NCI-H1417 treated with DMSO at 0.1 percent for 48 hours (cell line): Measurements from ENCODE around the gene GRIN3B.

Experiments
- DNase-seq: peaks from one replicate; lab custom pipeline; 2025; lab: John Stamatoyannopoulos, UW

GRIN3B gene

DNA sequence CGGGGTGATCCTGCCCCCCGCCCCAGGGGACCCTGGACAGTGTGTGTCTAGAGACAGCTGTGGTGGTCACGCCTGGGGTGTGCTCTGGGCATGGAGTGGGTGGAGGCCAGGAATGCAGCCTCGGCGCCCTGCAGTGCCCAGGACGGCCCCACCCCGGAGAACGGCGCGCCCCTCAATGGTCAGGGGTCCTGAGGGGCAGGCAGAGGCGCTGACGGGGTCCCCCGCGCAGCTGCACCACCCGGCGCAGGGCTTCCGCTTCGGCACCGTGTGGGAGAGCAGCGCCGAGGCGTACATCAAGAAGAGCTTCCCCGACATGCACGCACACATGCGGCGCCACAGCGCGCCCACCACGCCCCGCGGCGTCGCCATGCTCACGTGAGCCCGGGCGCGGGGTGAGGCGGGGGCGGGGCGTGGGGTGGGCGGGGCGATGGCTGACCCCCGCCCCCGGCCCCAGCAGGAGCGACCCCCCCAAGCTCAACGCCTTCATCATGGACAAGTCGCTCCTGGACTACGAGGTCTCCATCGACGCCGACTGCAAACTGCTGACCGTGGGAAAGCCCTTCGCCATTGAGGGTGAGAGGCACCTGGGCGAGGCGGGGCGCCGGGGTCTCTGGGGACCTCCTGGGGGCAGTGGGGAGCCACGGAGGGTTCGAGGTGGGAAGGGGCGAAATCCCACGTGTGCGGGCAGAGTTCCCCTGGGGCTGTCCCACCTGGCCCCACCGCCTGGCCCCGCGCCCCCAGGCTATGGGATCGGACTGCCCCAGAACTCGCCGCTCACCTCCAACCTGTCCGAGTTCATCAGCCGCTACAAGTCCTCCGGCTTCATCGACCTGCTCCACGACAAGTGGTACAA lies 7.4 kb downstream of the GRIN3B start:
- no peak for DNase-seq

DNA sequence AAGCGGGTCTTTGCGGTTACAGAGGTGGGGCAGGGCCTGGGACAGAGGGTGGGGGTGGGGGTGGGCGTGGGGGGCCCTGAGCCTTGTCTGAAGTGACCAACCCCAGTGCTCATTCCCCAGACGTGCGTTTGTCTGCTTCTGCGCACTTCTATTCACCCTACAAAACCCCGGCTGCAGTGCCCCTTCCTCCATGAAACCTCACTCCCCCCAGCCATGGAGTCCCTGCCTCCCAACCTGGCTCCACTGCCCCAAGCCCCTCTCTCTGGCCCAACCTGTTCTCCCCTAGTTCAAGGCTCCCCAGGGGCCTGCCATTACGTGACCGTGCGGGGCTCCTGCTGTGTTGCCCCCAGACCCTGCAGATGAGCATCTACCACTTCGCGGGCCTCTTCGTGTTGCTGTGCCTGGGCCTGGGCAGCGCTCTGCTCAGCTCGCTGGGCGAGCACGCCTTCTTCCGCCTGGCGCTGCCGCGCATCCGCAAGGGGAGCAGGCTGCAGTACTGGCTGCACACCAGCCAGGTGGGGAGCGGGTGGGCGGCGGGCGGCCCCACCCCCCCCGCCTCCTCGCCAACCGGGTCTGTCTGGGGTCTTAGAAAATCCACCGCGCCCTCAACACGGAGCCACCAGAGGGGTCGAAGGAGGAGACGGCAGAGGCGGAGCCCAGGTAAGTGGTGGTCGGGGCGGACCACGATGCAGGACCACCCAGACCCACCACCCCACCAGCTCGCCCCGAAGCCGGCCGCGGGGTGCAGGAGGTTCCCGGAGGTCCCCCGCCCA lies 8.2 kb downstream of the GRIN3B start:
- DNase-seq, result no peak

DNA sequence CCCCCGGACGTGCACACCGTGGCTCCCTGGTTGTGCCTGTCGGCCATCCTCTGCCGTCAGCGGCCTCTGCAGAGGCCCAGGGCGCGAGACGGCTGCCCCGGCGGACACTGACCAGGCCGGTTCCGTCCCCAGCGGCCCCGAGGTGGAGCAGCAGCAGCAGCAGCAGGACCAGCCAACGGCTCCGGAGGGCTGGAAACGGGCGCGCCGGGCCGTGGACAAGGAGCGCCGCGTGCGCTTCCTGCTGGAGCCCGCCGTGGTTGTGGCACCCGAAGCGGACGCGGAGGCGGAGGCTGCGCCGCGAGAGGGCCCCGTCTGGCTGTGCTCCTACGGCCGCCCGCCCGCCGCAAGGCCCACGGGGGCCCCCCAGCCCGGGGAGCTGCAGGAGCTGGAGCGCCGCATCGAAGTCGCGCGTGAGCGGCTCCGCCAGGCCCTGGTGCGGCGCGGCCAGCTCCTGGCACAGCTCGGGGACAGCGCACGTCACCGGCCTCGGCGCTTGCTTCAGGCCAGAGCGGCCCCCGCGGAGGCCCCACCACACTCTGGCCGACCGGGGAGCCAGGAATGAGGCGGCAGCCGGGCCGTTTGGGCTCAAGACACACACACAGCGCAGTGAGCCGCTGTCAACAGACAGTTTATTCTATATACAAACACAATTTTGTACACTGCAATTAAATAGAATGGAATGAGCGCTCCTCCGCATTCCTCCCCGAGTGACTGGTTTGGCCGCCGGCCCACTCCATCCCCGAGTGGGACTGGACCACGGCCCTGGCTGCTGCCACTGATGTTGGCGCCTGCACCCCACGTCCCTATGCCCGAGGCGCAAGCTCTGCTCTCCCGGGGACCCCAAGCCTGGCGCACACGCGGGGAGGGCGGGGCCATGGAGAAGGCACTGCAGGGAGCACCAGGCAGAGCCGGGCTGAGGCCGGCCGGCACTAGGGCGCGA lies 9.1 kb downstream of the GRIN3B start:
- DNase-seq, result no peak

DNA sequence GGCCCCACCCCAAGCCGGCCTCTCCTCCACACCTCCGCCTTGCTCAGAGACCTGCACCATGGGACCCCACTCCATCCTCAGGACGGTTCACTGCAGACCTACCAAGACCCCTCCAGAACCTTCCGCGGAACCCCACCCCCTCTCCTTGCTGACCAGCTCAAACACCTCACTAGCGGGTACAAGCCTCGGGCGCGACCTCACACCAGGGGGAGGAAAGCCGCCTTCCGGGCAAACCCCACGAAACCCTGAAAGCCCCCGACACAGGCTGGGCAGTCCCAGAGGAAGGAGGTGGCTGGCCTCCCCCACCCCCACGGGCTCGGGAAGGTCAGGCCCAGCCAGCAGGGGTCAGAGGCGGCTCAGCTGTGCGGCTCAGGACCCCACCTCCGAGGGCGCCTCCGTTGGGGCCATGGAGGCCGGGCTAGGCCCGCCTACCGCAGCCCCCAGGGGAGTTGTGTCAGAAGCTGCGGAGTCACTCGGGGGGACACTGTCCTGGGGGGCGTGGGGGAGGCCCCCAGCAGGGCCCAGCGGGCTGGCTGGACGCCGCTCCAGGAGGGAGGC lies 9.8 kb downstream of the GRIN3B start:
- no peak for DNase-seq

DNA sequence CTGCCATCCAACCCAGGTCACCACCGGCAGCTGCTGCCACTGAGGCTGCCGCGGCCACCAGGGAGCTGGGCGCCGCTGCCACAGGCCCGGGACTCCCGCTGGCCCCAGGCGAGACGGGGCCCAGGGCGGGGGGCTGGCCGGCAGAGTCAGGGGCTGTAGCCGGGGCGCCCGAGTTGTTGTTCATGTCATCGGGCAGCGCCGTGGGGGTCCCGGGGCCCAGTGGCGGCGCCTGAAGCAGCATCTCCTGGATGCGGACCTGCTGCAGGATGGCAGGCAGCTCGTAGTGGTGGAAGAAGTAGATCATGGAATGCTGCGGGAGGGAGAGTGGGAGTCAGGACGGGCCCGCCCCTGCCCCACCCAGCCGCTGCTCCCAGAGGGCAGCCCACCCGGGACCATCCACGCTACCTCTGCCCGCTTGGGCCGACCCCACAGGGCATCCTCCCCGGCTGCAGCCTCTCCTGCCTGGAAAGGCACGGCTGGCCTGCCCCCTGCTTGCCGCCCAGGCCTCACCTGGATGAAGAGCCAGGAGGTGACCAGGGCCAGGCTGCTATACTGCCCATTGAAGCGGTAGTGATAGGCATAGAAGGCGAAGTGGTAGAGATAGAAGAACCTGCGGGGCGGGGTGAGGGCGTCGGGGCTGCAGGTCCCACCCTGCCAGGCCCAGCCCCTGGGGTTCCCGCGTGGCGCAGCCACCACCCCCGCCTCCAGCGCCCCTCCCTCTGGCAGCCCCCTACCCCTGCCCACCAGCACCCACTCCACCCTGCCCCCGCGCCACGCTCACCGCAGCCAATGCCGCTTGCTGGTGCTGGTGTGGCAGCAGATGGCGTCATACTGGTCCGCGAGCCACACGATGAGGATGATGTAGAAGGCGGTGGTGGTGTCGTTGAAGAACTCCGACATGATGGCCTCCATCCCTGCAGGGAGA lies 10.6 kb downstream of the GRIN3B start:
- no peak for DNase-seq

DNA sequence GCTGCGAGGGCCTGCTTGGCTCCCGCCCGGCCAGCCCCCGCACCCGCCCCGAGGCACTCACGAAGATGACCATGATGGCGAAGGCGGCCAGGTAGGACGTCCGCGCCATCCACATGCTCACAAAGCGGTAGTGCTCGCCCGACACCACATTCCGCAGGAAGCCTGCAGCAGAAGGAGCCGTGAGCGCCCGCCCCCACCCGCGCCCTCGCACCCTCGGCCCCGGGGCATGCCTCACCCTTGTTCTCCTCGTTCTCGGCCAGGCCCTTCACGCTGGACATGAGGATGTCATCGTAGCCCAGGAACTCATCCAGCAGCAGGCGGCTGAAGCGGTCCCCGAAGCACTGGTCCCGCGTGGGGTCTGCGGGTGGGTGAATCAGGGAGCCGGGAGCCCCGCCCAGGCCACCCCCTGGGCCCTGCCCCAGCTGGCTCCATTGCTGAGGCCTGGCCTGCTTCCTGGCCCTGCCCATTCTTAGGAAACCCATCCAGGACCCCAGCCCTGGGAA lies 11.7 kb downstream of the GRIN3B start:
- no peak for DNase-seq

DNA sequence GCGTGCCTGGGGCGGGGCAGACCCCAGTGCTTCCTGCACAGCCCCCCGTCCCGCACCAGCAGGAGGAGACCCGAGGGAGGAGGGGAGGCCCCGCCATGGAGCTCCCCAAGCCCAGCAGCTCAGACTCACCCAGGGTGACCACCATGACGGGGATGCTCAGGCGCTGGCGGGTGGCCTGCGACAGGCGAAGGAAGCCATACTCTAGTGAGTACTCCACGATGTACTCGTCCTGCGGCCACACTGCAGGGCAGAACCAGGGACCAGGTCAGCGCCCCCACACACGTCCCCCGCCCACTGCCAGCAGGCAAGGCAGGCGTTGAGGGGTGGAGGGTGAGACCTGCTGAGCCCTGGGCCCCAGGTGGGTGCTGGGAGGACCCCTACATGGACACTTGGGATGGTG lies 12.1 kb downstream of the GRIN3B start:
- DNase-seq, result no peak

DNA sequence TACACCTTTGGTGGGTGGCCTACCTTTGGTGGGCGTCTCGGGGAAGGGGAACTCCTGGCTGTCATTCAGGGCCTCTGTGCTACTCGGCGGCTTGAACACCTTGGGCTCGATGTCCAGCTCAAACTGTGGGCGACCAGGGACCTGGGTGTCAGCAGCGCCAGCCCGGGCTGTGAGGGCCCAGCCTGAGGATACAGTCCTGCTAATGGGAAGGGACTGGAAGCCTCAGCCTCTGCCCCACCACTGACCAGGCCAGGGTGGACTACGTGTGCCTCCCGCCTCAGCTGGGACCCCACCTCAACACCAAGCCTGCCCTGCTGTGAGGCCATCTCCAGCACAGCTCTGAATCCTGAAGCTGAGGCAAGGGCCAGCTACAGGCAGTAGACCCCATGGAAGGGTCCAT lies 13.0 kb downstream of the GRIN3B start:
- no peak for DNase-seq

DNA sequence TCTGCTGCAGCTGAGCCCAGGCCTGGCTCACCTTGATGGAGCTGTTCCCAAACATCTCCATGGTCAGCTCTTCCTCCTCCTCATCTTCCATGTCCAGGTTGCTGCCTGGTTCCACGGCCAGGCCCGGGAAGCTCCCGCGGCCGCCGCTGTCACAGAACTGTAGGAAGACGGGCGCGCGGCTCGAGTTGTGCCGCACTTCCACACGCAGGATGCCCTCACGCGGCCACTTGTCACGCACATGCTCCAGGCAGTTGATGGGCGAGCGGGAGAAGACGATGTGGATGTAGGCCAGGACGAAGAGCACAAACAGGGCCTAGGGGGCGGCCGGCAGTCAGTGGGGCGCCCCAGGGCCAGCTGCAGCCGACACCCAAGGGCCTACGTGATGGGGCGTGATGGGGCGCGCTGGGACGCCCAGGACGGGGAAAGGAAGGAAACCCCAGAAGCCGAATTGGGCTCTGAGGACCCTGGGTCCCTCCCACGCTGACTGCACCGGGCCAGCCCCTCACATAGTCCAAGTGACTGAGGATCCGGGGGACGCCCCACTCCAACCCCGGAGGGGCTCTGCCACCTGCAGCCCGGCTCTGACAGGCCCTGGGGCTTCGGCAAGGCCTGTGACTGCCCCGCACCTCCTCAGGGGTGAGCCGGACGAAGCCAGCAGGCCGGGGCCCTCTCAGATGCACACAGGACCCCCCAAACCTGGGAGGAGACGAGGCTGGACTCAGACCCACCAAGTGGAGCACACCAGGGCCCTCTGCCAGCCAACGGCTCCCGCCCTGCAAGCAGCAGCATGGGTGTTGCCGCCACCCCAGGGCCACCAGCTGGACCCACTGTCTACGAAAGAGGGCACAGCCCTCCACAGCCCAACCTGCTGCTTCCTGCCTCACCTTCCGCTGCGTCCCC lies 14.2 kb downstream of the GRIN3B start:
- DNase-seq, result no peak

DNA sequence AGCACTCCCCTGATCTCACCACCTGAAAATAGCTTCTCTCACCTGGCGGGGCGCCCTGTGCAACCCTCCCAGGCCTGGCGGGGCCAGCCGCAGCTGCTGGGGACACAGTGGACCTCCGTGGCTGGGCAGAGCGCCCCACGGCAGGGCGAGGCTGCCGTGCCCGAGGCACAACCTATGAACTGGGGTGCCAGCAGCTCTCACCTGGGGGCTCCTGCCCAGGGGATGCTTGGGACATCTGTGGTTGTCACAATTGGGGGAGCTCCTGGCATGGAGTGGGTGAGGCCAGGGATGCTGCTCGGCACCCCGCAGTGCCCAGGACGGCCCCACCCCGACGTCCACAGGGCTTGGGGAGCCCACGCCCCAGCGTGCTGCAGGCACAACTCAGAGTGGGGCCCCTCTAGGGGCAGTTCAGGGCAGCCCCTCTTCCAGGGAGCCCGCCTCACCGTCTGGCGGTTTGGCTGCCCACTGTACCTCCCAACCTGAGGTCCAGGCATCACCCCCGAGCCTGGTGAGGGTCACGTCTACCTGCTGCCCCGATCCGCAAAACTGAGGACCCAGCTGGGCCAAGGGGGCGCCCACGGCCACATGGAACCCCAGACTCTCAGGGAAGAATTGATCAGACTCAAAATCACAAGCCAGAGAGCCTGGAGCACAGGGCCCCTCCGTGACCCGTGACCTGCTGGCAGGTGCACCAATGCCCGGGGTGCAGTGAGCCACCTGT lies 15.0 kb downstream of the GRIN3B start:
- no peak for DNase-seq

DNA sequence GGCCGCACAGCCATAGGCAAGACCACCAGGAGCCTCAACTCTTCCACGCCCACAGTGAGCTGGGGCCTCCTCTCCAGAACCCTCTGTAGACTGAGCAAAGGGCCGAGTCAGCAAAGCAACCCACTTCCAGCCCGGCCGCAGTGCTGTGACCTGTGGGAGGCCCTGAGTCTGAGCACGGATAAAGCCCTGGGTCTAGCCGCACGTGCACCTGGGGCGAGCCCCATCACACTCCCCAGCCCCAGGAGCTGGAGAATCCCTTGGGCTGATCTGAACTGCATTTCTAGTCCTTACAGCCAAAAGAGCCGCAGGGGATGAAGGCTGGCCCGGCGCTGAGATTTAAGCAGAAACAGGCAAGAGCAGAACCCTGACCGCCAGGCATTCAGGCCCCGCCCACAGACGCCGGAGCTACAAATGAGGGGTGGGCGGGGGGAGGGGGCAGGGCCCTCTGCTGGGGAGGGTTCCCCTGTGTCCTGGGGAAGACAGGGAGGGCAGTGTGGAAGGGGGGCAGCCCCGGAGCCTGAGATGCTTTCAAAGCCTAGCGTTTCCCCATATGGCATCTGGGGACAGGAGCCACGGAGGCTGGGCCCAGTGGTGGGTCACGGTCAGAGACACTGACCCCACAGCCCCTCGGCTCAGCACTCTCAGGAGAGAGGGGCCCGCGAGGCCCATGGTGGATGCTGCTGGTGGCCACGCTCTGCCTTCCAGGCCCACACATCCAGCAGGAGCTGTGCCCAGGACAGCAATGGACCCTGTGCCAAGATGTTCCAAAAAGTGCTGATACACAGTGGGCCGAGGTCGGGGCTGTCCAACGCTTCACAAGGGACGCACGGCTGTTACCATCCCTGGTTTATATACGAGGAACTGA lies 15.8 kb downstream of the GRIN3B start:
- DNase-seq, result no peak

DNA sequence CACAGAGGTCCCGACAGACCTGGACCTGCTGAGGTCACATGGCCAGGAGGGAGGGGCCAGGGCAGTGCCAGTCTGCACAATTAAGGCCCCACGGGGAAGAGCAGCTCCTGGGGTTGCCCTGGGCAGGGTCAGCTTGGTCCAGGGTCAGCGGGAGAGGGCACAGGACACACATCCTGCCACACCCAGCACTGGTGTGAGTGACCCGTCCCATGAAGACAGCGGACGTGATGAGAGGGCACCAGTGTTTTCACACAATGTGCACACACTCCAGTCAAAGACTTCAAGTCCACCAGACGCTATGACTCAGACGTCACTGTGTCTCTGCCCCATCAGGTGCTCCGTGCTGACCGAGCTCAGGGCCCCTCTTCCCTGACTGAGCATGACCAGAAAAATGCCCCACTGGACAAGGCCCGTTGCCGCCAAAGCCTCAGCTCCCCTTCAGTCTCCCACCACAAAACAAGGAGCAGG lies 16.5 kb downstream of the GRIN3B start:
- no peak for DNase-seq

DNA sequence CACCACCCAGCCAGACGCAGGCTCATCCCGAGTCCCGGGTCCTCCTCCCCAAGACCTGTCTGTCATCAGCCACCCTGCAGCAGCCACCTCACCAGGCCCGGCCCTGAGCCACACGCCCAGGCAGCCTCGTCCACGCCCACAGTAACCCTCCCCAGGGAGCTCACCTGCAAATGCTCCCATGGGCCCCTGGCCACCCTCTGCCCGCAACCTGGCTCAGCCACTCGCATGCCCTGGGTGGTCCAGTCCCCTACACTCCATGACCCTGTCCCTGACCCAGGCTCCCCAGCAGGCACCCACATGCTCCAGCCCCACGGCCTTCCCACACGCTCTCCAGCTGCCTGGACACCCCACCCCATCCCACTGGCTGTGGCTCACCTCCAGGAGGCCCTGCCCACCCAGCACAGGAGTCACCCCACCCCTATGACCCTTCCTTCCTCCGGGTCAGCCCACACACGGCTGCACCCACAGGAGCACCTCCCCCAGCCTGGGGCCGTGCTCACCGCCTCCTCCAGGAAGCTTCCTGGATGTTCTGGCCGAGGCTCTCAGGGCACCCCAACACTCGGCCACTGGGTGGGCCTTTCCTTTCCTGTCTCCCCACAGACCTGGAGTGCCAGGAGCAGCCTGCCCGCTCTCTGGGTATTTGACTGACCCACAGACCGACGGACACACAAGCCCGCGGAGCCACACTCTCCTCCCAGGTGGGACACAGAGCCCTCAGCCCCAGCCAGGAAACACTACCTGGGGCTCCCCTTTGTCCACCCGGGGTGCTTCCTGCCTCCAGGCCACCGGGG lies 17.1 kb downstream of the GRIN3B start:
- DNase-seq, result no peak

DNA sequence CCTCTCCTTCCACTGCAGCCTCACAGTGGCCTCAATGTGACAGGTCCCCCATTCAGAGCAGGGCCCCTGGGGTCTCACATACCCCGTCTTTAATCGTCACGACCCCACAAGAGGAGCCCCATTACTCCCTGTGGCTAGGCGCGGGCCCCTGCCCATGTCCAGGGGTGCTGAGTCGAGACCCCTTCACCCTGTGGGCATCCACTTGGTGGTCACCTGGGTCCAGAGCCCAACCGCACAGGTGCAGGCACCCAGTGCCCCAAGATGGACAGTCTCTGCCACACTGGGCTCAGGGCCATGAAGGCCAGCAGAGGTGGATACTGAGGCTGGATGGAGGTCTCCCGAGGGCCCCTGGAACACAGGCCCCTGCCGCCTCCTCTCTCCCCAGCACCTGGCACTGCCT lies 17.7 kb downstream of the GRIN3B start:
- DNase-seq, result no peak

DNA sequence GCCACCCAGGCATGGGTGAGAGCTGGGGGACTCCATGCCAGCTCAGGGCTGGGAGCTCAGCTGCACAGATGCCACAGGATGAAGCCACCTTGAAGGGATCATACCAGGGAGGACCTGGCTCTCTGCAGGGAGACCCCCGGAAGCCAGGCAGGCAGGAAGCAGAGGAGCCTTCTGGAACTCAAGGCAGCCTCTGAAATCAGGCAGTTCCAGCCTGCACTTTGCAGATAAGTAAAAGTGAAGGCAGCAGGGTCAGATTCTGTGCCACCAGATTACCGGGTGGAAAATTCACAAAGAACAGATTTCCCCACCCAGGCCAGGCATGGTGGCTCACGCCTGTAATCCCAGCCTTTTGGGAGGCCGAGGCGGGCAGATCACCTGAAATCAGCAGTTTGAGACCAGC lies 18.2 kb downstream of the GRIN3B start:
- DNase-seq, result no peak

DNA sequence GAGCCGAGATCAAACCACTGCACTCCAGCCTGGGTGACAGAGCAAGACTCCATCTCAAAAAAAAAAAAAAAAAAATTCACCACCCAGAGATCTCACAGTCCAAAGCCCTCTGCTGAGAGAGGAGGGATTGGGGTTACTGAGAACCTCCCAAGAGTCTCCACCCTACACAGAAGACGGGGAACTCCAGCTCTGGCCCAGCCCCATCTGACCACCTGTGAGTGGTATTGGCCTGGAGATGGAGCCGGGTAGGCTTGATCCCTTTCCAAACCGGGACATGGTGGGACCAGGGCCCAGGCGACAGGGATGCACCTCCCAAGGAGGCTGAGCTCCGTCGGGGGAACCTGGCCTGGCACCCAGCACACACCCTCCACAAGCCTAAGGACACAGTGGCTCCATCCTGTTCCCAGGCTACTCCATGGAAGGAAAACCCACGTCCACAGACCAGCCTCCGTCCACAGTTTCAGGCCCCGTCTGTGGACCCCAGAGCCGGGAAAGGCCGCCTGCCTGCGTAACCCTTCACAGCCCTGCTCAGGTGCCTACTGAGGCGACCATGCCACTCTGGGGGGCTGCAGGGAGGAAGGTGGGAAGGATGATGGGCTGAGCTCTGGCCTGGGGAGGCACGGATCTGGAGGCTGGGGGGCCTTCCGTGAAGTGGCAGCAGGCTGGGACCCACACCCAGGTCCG lies 18.9 kb downstream of the GRIN3B start:
- DNase-seq, result no peak

DNA sequence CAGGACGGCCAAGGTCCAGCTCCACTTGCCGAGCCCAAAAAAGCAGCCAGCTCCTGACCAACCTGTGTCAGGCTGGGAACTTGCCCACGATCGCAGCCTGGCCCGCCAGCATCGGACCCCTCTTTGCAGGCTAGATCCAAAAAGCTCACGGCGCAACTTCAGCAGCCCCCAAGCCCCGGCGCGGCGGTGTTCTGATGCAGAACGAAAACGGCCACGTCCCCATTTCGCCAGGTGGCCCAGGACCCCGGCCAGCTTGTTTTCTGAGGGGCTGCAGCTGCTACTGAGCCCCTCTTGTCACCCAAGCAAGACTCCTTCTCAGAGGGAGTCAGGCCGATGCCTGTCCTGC lies 19.4 kb downstream of the GRIN3B start:
- DNase-seq, result no peak
